ENCODE measurements around the gene CEACAM7. TPM values are rescaled to one million over a fixed set of nuclear protein-coding genes. Genes with fewer than 3 reads are reported as not detected.

CEACAM7 gene
- total and polyA plus RNA-seq, 2 experiments from 2014 or later, result not detected

GRCh38 chr19:41696402-41697197, 8.5 kb upstream of the CEACAM7 start:
- Histone ChIP-seq H3K9me2 (ENCODE audit: insufficient read depth) (no peaks in the 10 kb centered on the region), H3K27me3 (replicated peaks; ENCODE audit: insufficient read depth) (peaks cover 10% of the 10 kb centered on the region), H4K20me1 (ENCODE audit: insufficient read depth) (no peaks in the 10 kb centered on the region), H3K9ac (no peak overlapping the region), H3K27ac (no peak overlapping the region), H3K4me2 (ENCODE audit: unreplicated experiment) (no peak overlapping the region), H3K79me2 (ENCODE audit: insufficient read depth) (no peaks in the 10 kb centered on the region), H3K9me3 (ENCODE audit: low read depth) (no peaks in the 10 kb centered on the region), H3K36me3 (ENCODE audit: low read depth) (no peaks in the 10 kb centered on the region), H3F3A (ENCODE audit: insufficient read depth) (no peaks in the 10 kb centered on the region), H3K4me1 (ENCODE audit: insufficient read depth) (no peaks in the 10 kb centered on the region), H2AFZ (no peak overlapping the region), H3K4me3 (no peak overlapping the region)
- 22% methylated on average over 7 of the region's 7 CpGs for WGBS, 2 experiments (ENCODE audit: low coverage in 1 of 2, low lambda C conversion rate in 2 of 2, missing lambda C conversion rate in 2 of 2)
- DNase-seq, result peak; percentile 16
- in situ Hi-C loops (cut with MboI), result no loop called here
- no peak for TF ChIP-seq EZH2phosphoT487 (IDR thresholded peaks at IDR 0.05; ENCODE audit: insufficient read depth, low read depth)
- no peak for TF ChIP-seq EZH2 (IDR thresholded peaks at IDR 0.05; ENCODE audit: insufficient read depth, poor library complexity, severe bottlenecking)

GRCh38 chr19:41695745-41696144, 7.7 kb upstream of the CEACAM7 start:
- no peak overlapping the region for H3K4me2 ChIP-seq (ENCODE audit: unreplicated experiment)
- no peaks in the 10 kb centered on the region for H3K36me3 ChIP-seq (ENCODE audit: low read depth)
- no peak overlapping the region for H3K4me3 ChIP-seq
- no peak overlapping the region for H2AFZ ChIP-seq
- peaks cover 10% of the 10 kb centered on the region for H3K27me3 ChIP-seq (replicated peaks; ENCODE audit: insufficient read depth)
- H3K4me1 ChIP-seq (ENCODE audit: insufficient read depth), result no peaks in the 10 kb centered on the region
- in situ Hi-C loops (cut with MboI), result no loop called here
- H3K79me2 ChIP-seq (ENCODE audit: insufficient read depth), result no peaks in the 10 kb centered on the region
- DNase-seq, result no peak
- no peak overlapping the region for H3K9ac ChIP-seq
- H3K9me2 ChIP-seq (ENCODE audit: insufficient read depth), result no peaks in the 10 kb centered on the region
- no peaks in the 10 kb centered on the region for H3K9me3 ChIP-seq (ENCODE audit: low read depth)
- no peaks in the 10 kb centered on the region for H3F3A ChIP-seq (ENCODE audit: insufficient read depth)
- no peak for TF ChIP-seq EZH2 (IDR thresholded peaks at IDR 0.05; ENCODE audit: insufficient read depth, poor library complexity, severe bottlenecking)
- TF ChIP-seq EZH2phosphoT487 (IDR thresholded peaks at IDR 0.05; ENCODE audit: insufficient read depth, low read depth), result no peak
- no peaks in the 10 kb centered on the region for H4K20me1 ChIP-seq (ENCODE audit: insufficient read depth)
- no peak overlapping the region for H3K27ac ChIP-seq
- 21 to 28% methylated on average over 2 of the region's 2 CpGs for WGBS, 2 experiments (ENCODE audit: low coverage in 1 of 2, low lambda C conversion rate in 2 of 2, missing lambda C conversion rate in 2 of 2)

- Histone ChIP-seq H3K36me3 (ENCODE audit: low read depth) (no peaks in the 10 kb centered on the region), H3K4me1 (ENCODE audit: insufficient read depth) (no peaks in the 10 kb centered on the region), H3K27ac (no peak overlapping the region), H2AFZ (no peak overlapping the region), H3K4me2 (ENCODE audit: unreplicated experiment) (no peak overlapping the region), H3K27me3 (replicated peaks; ENCODE audit: insufficient read depth) (peaks cover 10% of the 10 kb centered on the region), H3K9me3 (ENCODE audit: low read depth) (no peaks in the 10 kb centered on the region), H4K20me1 (ENCODE audit: insufficient read depth) (no peaks in the 10 kb centered on the region), H3K9me2 (ENCODE audit: insufficient read depth) (no peaks in the 10 kb centered on the region), H3K79me2 (ENCODE audit: insufficient read depth) (no peaks in the 10 kb centered on the region), H3K4me3 (no peak overlapping the region), H3F3A (ENCODE audit: insufficient read depth) (no peaks in the 10 kb centered on the region), H3K9ac (no peak overlapping the region)
- in situ Hi-C loops (cut with MboI), result no loop called here
- DNase-seq, result no peak
- WGBS, 2 experiments (ENCODE audit: low coverage in 1 of 2, low lambda C conversion rate in 2 of 2, missing lambda C conversion rate in 2 of 2), result 8 to 9% methylated on average over 7 to 8 of the region's 8 CpGs
- TF ChIP-seq EZH2phosphoT487 (IDR thresholded peaks at IDR 0.05; ENCODE audit: insufficient read depth, low read depth) (no peak), EZH2 (IDR thresholded peaks at IDR 0.05; ENCODE audit: insufficient read depth, poor library complexity, severe bottlenecking) (no peak)
Measured at GRCh38 chr19:41694831-41695635, 7.0 kb upstream of the CEACAM7 start.

GRCh38 chr19:41694196-41694595, 6.1 kb upstream of the CEACAM7 start:
- no peak overlapping the region for H3K4me3 ChIP-seq
- H3K4me1 ChIP-seq (ENCODE audit: insufficient read depth), result no peaks in the 10 kb centered on the region
- H3F3A ChIP-seq (ENCODE audit: insufficient read depth), result no peaks in the 10 kb centered on the region
- H3K4me2 ChIP-seq (ENCODE audit: unreplicated experiment), result no peak overlapping the region
- in situ Hi-C loops (cut with MboI), result no loop called here
- no peaks in the 10 kb centered on the region for H4K20me1 ChIP-seq (ENCODE audit: insufficient read depth)
- WGBS, 2 experiments (ENCODE audit: low coverage in 1 of 2, low lambda C conversion rate in 2 of 2, missing lambda C conversion rate in 2 of 2), result 5 to 10% methylated on average over 1 of the region's 1 CpG
- H3K9me2 ChIP-seq (ENCODE audit: insufficient read depth), result no peaks in the 10 kb centered on the region
- no peaks in the 10 kb centered on the region for H3K79me2 ChIP-seq (ENCODE audit: insufficient read depth)
- H3K36me3 ChIP-seq (ENCODE audit: low read depth), result no peaks in the 10 kb centered on the region
- peaks cover 10% of the 10 kb centered on the region for H3K27me3 ChIP-seq (replicated peaks; ENCODE audit: insufficient read depth)
- H3K9ac ChIP-seq, result no peak overlapping the region
- no peak for DNase-seq
- H3K27ac ChIP-seq, result no peak overlapping the region
- no peak overlapping the region for H2AFZ ChIP-seq
- H3K9me3 ChIP-seq (ENCODE audit: low read depth), result no peaks in the 10 kb centered on the region
- no peak for TF ChIP-seq EZH2phosphoT487 (IDR thresholded peaks at IDR 0.05; ENCODE audit: insufficient read depth, low read depth)
- TF ChIP-seq EZH2 (IDR thresholded peaks at IDR 0.05; ENCODE audit: insufficient read depth, poor library complexity, severe bottlenecking), result no peak

All from GM23248 (cell line).